Prostate gland (tissue), 2 donors: ENCODE results near the gene ANKRD40CL.

ENCODE experiments used
- POLR2A ChIP-seq: fragments of 450-650 bp; IDR thresholded peaks from one replicate; pipeline ENCODE4 v1.6.1; 2016; ENCODE audit warnings: antibody characterized with exemption, mild to moderate bottlenecking
- TF ChIP-seq, protein P1 (sequence below), 4 experiments: fragments of 200-600 bp in 2 of 4; fragments of 450-650 bp in 2 of 4; sonication (generic) in 2 of 4; IDR thresholded peaks; 1 replicate in 3 of 4; 2 replicates in 1 of 4; pipeline ENCODE4 v1.5.1; 2016 to 2019; ENCODE audit warnings: antibody characterized with exemption in 4 of 4, mild to moderate bottlenecking in 2 of 4, moderate library complexity in 2 of 4

- no peak for TF ChIP-seq POLR2A
- TF ChIP-seq, protein P1, sequence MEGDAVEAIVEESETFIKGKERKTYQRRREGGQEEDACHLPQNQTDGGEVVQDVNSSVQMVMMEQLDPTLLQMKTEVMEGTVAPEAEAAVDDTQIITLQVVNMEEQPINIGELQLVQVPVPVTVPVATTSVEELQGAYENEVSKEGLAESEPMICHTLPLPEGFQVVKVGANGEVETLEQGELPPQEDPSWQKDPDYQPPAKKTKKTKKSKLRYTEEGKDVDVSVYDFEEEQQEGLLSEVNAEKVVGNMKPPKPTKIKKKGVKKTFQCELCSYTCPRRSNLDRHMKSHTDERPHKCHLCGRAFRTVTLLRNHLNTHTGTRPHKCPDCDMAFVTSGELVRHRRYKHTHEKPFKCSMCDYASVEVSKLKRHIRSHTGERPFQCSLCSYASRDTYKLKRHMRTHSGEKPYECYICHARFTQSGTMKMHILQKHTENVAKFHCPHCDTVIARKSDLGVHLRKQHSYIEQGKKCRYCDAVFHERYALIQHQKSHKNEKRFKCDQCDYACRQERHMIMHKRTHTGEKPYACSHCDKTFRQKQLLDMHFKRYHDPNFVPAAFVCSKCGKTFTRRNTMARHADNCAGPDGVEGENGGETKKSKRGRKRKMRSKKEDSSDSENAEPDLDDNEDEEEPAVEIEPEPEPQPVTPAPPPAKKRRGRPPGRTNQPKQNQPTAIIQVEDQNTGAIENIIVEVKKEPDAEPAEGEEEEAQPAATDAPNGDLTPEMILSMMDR (IDR thresholded peaks at IDR 0.05): no peak
Observed at GRCh38 chr17:50807009-50807408, 39.7 kb upstream of the ANKRD40CL start.
